Measurements from ENCODE around the gene KRTAP4-11.
"Not testable (repeated sequence)": the region's sequence is repeated elsewhere in the genome, so short reads cannot be mapped to it uniquely, and the experiment has no call there.

The KRTAP4-11 gene

GRCh38 chr17:41084100-41084856 is 33.9 kb downstream of the KRTAP4-11 start, which contains the start of gene KRTAP4-7:
KRTAP4-7 (plus strand) TSS chr17:41084150; CDS start chr17:41084207, 57 bp downstream.
- not testable (repeated sequence) for DNase-seq (ENCODE audit: low read depth in 2 of 2)

- DNase-seq (ENCODE audit: low read depth in 2 of 2): not testable (repeated sequence)
Measured at GRCh38 chr17:41083427-41083826, 34.7 kb downstream of the KRTAP4-11 start.

GRCh38 chr17:41082626-41083025 is 35.5 kb downstream of the KRTAP4-11 start:
- DNase-seq (ENCODE audit: low read depth in 2 of 2): no peak

- no peak for DNase-seq (ENCODE audit: low read depth in 2 of 2)
Measured at GRCh38 chr17:41076788-41077187, 41.4 kb downstream of the KRTAP4-11 start.

GRCh38 chr17:41073676-41074075 is 44.5 kb downstream of the KRTAP4-11 start:
- DNase-seq (ENCODE audit: low read depth in 2 of 2): no peak

GRCh38 chr17:41071606-41072360 is 46.4 kb downstream of the KRTAP4-11 start:
- no peak for DNase-seq (ENCODE audit: low read depth in 2 of 2)

- no peak for DNase-seq (ENCODE audit: low read depth in 2 of 2)
Measured at GRCh38 chr17:41069031-41069430, 49.1 kb downstream of the KRTAP4-11 start.

- no peak for DNase-seq (ENCODE audit: low read depth in 2 of 2)
Measured at GRCh38 chr17:41067281-41067680, 50.9 kb downstream of the KRTAP4-11 start.

Measured in stimulated activated CD8-positive, alpha-beta memory T cell treated with anti-CD3 and anti-CD28 coated beads, Interleukin-7, amount 100 ng/mL, for 1 hour (primary cell).